IPS-15b (cell line): ENCODE data around the gene KPNA1.

Experiments
- H3K27me3 ChIP-seq: one replicate; pipeline ENCODE4 v1.6.1; 2013; ENCODE audit warnings: low read length; ENCODE audit not compliant: control insufficient read depth, insufficient read depth
- H3K36me3 ChIP-seq: one replicate; pipeline ENCODE4 v1.6.1; 2013; ENCODE audit warnings: low read length; ENCODE audit not compliant: control insufficient read depth, insufficient read depth
- H3K4me1 ChIP-seq: one replicate; pipeline ENCODE4 v1.6.1; 2013; ENCODE audit warnings: mild to moderate bottlenecking, low read length; ENCODE audit not compliant: control insufficient read depth, insufficient read depth
- H3K4me3 ChIP-seq: one replicate; pipeline ENCODE4 v1.5.1; 2013; ENCODE audit warnings: low read depth, low read length
- H3K9ac ChIP-seq: one replicate; pipeline ENCODE4 v1.6.1; 2013; ENCODE audit warnings: low read depth, mild to moderate bottlenecking, low read length
- H3K9me3 ChIP-seq: one replicate; pipeline ENCODE4 v1.6.1; 2013; ENCODE audit warnings: mild to moderate bottlenecking, low read length; ENCODE audit not compliant: control insufficient read depth, insufficient read depth

KPNA1 gene

GRCh38 chr3:122409446-122409845 is 105.3 kb downstream of the KPNA1 start:
- no peak overlapping the region for H3K4me3 ChIP-seq
- H3K4me1 ChIP-seq = no peaks in the 10 kb centered on the region

GRCh38 chr3:122407946-122408345 is 106.8 kb downstream of the KPNA1 start:
- H3K4me1 ChIP-seq = no peaks in the 10 kb centered on the region
- no peak overlapping the region for H3K4me3 ChIP-seq
- no peak overlapping the region for H3K9ac ChIP-seq
- H3K9me3 ChIP-seq = no peaks in the 10 kb centered on the region
- H3K27me3 ChIP-seq = no peaks in the 10 kb centered on the region
- peaks cover 10% of the 10 kb centered on the region for H3K36me3 ChIP-seq

More at GRCh38 chr3:122409446-122409845, 105.3 kb downstream of the KPNA1 start:
- H3K9ac ChIP-seq = no peak overlapping the region
- no peaks in the 10 kb centered on the region for H3K9me3 ChIP-seq
- H3K36me3 ChIP-seq = peaks cover 7% of the 10 kb centered on the region
- H3K27me3 ChIP-seq = no peaks in the 10 kb centered on the region

GRCh38 chr3:122406198-122406597 is 108.5 kb downstream of the KPNA1 start:
- no peak overlapping the region for H3K4me3 ChIP-seq
- no peak overlapping the region for H3K9ac ChIP-seq
- no peaks in the 10 kb centered on the region for H3K9me3 ChIP-seq
- peaks cover 11% of the 10 kb centered on the region for H3K36me3 ChIP-seq
- no peaks in the 10 kb centered on the region for H3K4me1 ChIP-seq
- no peaks in the 10 kb centered on the region for H3K27me3 ChIP-seq

GRCh38 chr3:122405015-122405414 is 109.7 kb downstream of the KPNA1 start:
- H3K9me3 ChIP-seq = no peaks in the 10 kb centered on the region
- H3K9ac ChIP-seq = no peak overlapping the region
- no peaks in the 10 kb centered on the region for H3K27me3 ChIP-seq
- H3K36me3 ChIP-seq = peaks cover 11% of the 10 kb centered on the region
- no peak overlapping the region for H3K4me3 ChIP-seq
- H3K4me1 ChIP-seq = no peaks in the 10 kb centered on the region

GRCh38 chr3:122403489-122403888 is 111.2 kb downstream of the KPNA1 start:
- Histone ChIP-seq H3K4me3 (no peak overlapping the region), H3K4me1 (no peaks in the 10 kb centered on the region), H3K36me3 (peaks cover 11% of the 10 kb centered on the region), H3K9ac (no peak overlapping the region), H3K9me3 (no peaks in the 10 kb centered on the region), H3K27me3 (no peaks in the 10 kb centered on the region)

- no peak overlapping the region for H3K4me3 ChIP-seq
- no peaks in the 10 kb centered on the region for H3K9me3 ChIP-seq
- H3K9ac ChIP-seq = no peak overlapping the region
- H3K4me1 ChIP-seq = no peaks in the 10 kb centered on the region
- H3K27me3 ChIP-seq = no peaks in the 10 kb centered on the region
- peaks cover 3% of the 10 kb centered on the region for H3K36me3 ChIP-seq
Measured at GRCh38 chr3:122398920-122399319, 115.8 kb downstream of the KPNA1 start.

GRCh38 chr3:122397201-122397600 is 117.5 kb downstream of the KPNA1 start:
- H3K4me3 ChIP-seq = no peak overlapping the region
- no peaks in the 10 kb centered on the region for H3K9me3 ChIP-seq
- H3K36me3 ChIP-seq = no peaks in the 10 kb centered on the region
- H3K9ac ChIP-seq = no peak overlapping the region
- H3K27me3 ChIP-seq = no peaks in the 10 kb centered on the region
- no peaks in the 10 kb centered on the region for H3K4me1 ChIP-seq

GRCh38 chr3:122396511-122396910 is 118.2 kb downstream of the KPNA1 start:
- Histone ChIP-seq H3K9me3 (no peaks in the 10 kb centered on the region), H3K4me3 (no peak overlapping the region), H3K4me1 (no peaks in the 10 kb centered on the region), H3K36me3 (no peaks in the 10 kb centered on the region), H3K27me3 (no peaks in the 10 kb centered on the region), H3K9ac (no peak overlapping the region)

- H3K36me3 ChIP-seq = no peaks in the 10 kb centered on the region
- H3K27me3 ChIP-seq = no peaks in the 10 kb centered on the region
- H3K4me1 ChIP-seq = no peaks in the 10 kb centered on the region
- no peak overlapping the region for H3K4me3 ChIP-seq
- no peak overlapping the region for H3K9ac ChIP-seq
- no peaks in the 10 kb centered on the region for H3K9me3 ChIP-seq
Measured at GRCh38 chr3:122395582-122395981, 119.2 kb downstream of the KPNA1 start.

- no peak overlapping the region for H3K9ac ChIP-seq
- H3K4me3 ChIP-seq = no peak overlapping the region
- no peaks in the 10 kb centered on the region for H3K36me3 ChIP-seq
- H3K27me3 ChIP-seq = no peaks in the 10 kb centered on the region
- H3K4me1 ChIP-seq = no peaks in the 10 kb centered on the region
- no peaks in the 10 kb centered on the region for H3K9me3 ChIP-seq
Measured at GRCh38 chr3:122394173-122394572, 120.6 kb downstream of the KPNA1 start.

GRCh38 chr3:122392868-122393844 is 121.6 kb downstream of the KPNA1 start:
- no peaks in the 10 kb centered on the region for H3K4me1 ChIP-seq
- no peak overlapping the region for H3K9ac ChIP-seq
- no peaks in the 10 kb centered on the region for H3K9me3 ChIP-seq
- H3K27me3 ChIP-seq = no peaks in the 10 kb centered on the region
- H3K36me3 ChIP-seq = no peaks in the 10 kb centered on the region
- no peak overlapping the region for H3K4me3 ChIP-seq
